Mesenchymal stem cell (in vitro differentiated cells and primary cell): Measurements from ENCODE around the gene TSPAN9.

Experiments used
- DNase-seq: peaks from one replicate; pipeline ENCODE4 v3.0.0-alpha.2; 2013
- H2AFZ ChIP-seq: one replicate; pipeline ENCODE4 v1.6.1; 2013; ENCODE audit warnings: low read depth, mild to moderate bottlenecking, control low read depth, inconsistent platforms, low read length, moderate library complexity
- H2AK5ac ChIP-seq: 2 replicates; pipeline ENCODE4 v1.6.1; 2013; ENCODE audit warnings: low read length, moderate library complexity, mild to moderate bottlenecking, inconsistent platforms; ENCODE audit not compliant: severe bottlenecking
- H2BK120ac ChIP-seq: one replicate; pipeline ENCODE4 v1.6.1; 2013; ENCODE audit warnings: low read depth, mild to moderate bottlenecking, inconsistent platforms, low read length, moderate library complexity
- H2BK12ac ChIP-seq, 2 experiments: one replicate each; pipeline ENCODE4 v1.6.1; 2013; ENCODE audit warnings: inconsistent platforms in 2 of 2, low read length in 2 of 2, mild to moderate bottlenecking in 2 of 2, moderate library complexity in 2 of 2, control low read depth in 1 of 2
- H2BK15ac ChIP-seq: one replicate; pipeline ENCODE4 v1.6.1; 2013; ENCODE audit warnings: mild to moderate bottlenecking, low read depth, inconsistent platforms; ENCODE audit not compliant: poor library complexity, severe bottlenecking
- H2BK5ac ChIP-seq: 2 replicates; pipeline ENCODE4 v1.6.1; 2013; ENCODE audit warnings: low read depth, mild to moderate bottlenecking, low read length, control low read depth, inconsistent platforms; ENCODE audit not compliant: poor library complexity, severe bottlenecking
- H3K14ac ChIP-seq, 2 experiments: one replicate each; pipeline ENCODE4 v1.6.1; 2013; ENCODE audit warnings: inconsistent platforms in 2 of 2, low read length in 2 of 2, control low read depth in 1 of 2, mild to moderate bottlenecking in 1 of 2, moderate library complexity in 1 of 2
- H3K18ac ChIP-seq, 2 experiments: one replicate each; pipeline ENCODE4 v1.6.1; 2013; ENCODE audit warnings: inconsistent platforms in 2 of 2, low read length in 2 of 2, control low read depth in 1 of 2, low read depth in 1 of 2, mild to moderate bottlenecking in 1 of 2
- H3K23ac ChIP-seq, 2 experiments: one replicate each; pipeline ENCODE4 v1.6.1; 2013; ENCODE audit warnings: inconsistent platforms in 2 of 2, low read length in 2 of 2, mild to moderate bottlenecking in 2 of 2, moderate library complexity in 2 of 2, control low read depth in 1 of 2
- H3K27ac ChIP-seq: 2 replicates; pipeline ENCODE4 v1.5.1; 2013; ENCODE audit warnings: mild to moderate bottlenecking, moderate library complexity, low read length, control low read depth, inconsistent platforms; ENCODE audit not compliant: poor library complexity, severe bottlenecking
- H3K27me3 ChIP-seq, 2 experiments: 2 replicates each; pipeline versions ENCODE4 v1.6.1 to v1.7.0; 2013; ENCODE audit warnings: low read length in 2 of 2, mild to moderate bottlenecking in 2 of 2, moderate library complexity in 2 of 2, control low read depth in 1 of 2, inconsistent platforms in 1 of 2; ENCODE audit not compliant: control insufficient read depth in 1 of 2, insufficient read depth in 1 of 2
- H3K36me3 ChIP-seq, 2 experiments: 2 replicates each; pipeline versions ENCODE4 v1.6.1 to v1.7.0; 2013; ENCODE audit warnings: low read length in 2 of 2, control low read depth in 1 of 2, inconsistent platforms in 1 of 2, low read depth in 1 of 2, mild to moderate bottlenecking in 1 of 2; ENCODE audit not compliant: insufficient read depth in 2 of 2, control insufficient read depth in 1 of 2
- H3K4ac ChIP-seq, 2 experiments: one replicate each; pipeline ENCODE4 v1.6.1; 2013; ENCODE audit warnings: inconsistent platforms in 2 of 2, low read length in 2 of 2, mild to moderate bottlenecking in 2 of 2, moderate library complexity in 2 of 2, control low read depth in 1 of 2, low read depth in 1 of 2
- H3K4me1 ChIP-seq: 2 replicates; pipeline ENCODE4 v1.6.1; 2013; ENCODE audit warnings: low read depth, low read length, control low read depth; ENCODE audit not compliant: control insufficient read depth, insufficient read depth
- H3K4me2 ChIP-seq: 2 replicates; pipeline ENCODE4 v1.6.1; 2013; ENCODE audit warnings: low read length, mild to moderate bottlenecking, inconsistent platforms; ENCODE audit not compliant: poor library complexity, severe bottlenecking
- H3K4me3 ChIP-seq, 2 experiments: 2 replicates each; pipeline versions ENCODE4 v1.5.1 to v1.7.0; 2013; ENCODE audit warnings: low read length in 2 of 2, mild to moderate bottlenecking in 2 of 2, control low read depth in 1 of 2, low read depth in 1 of 2; ENCODE audit not compliant: insufficient read depth in 1 of 2
- H3K79me1 ChIP-seq: replicated peaks from 2 replicates; pipeline ENCODE4 v1.6.1; 2013; ENCODE audit warnings: mild to moderate bottlenecking, control low read depth, low read length, inconsistent platforms; ENCODE audit not compliant: poor library complexity, severe bottlenecking
- H3K9ac ChIP-seq: 2 replicates; pipeline ENCODE4 v1.7.0; 2013; ENCODE audit warnings: mild to moderate bottlenecking, low read length, moderate library complexity
- H3K9me3 ChIP-seq: 2 replicates; pipeline ENCODE4 v1.7.0; 2013; ENCODE audit warnings: mild to moderate bottlenecking, low read length; ENCODE audit not compliant: control insufficient read depth
- H4K8ac ChIP-seq: one replicate; pipeline ENCODE4 v1.6.1; 2013; ENCODE audit warnings: inconsistent platforms, mild to moderate bottlenecking, low read length, moderate library complexity
- H4K91ac ChIP-seq: one replicate; pipeline ENCODE4 v1.6.1; 2013; ENCODE audit warnings: mild to moderate bottlenecking, low read length, inconsistent platforms
- WGBS: methylation state at CpG from one replicate; pipeline ENCODE4 v1.1.7; 2013; ENCODE audit warnings: mixed read lengths; 5-methylcytosine and 5-hydroxymethylcytosine counted together

TSPAN9 gene

GRCh38 chr12:3119192-3119755 lies 42.1 kb downstream of the TSPAN9 start:
- Histone ChIP-seq H3K4me2 (peak overlapping the region; percentile 40), H3K4me1 (peaks cover 44% of the 10 kb centered on the region), H2BK12ac (no peak overlapping the region), H4K8ac (no peak overlapping the region), H3K27me3 (peaks cover 0 to 3% of the 10 kb centered on the region in 2 experiments), H2BK5ac (peak overlapping the region; percentile 21), H3K18ac (no peak overlapping the region), H3K14ac (no peak overlapping the region), H4K91ac (no peak overlapping the region), H3K36me3 (peaks cover 0 to 6% of the 10 kb centered on the region in 2 experiments), H3K9me3 (peaks cover 6% of the 10 kb centered on the region), H3K79me1 (peaks cover 20% of the 10 kb centered on the region), H2BK120ac (no peak overlapping the region), H2AFZ (no peak overlapping the region), H2BK15ac (no peak overlapping the region), H2AK5ac (peak overlapping the region; percentile 51), H3K4ac (no peak overlapping the region), H3K23ac (no peak overlapping the region), H3K9ac (no peak overlapping the region), H3K4me3 (no peak overlapping the region), H3K27ac (peak overlapping the region; percentile 86)
- DNase-seq: no peak
- WGBS: 88% methylated on average over 4 of the region's 9 CpGs

- Histone ChIP-seq H2BK5ac (peak overlapping the region; percentile 21), H3K23ac (no peak overlapping the region), H2BK12ac (peak overlapping the region in 1 of 2 experiments; percentile 37), H3K4me1 (peaks cover 44% of the 10 kb centered on the region), H3K14ac (peak overlapping the region in 1 of 2 experiments; percentile 68), H3K18ac (no peak overlapping the region), H2BK15ac (peak overlapping the region; percentile 73), H3K9ac (no peak overlapping the region), H3K27ac (peak overlapping the region; percentile 86), H3K27me3 (peaks cover 0 to 3% of the 10 kb centered on the region in 2 experiments), H3K4me2 (peak overlapping the region; percentile 40), H3K4me3 (no peak overlapping the region), H4K91ac (peak overlapping the region; percentile 3), H4K8ac (no peak overlapping the region), H2AK5ac (peak overlapping the region; percentile 88), H3K4ac (peak overlapping the region in 1 of 2 experiments; percentile 46), H3K36me3 (peaks cover 0 to 6% of the 10 kb centered on the region in 2 experiments), H2BK120ac (no peak overlapping the region), H3K9me3 (peaks cover 10% of the 10 kb centered on the region), H3K79me1 (peaks cover 20% of the 10 kb centered on the region), H2AFZ (no peak overlapping the region)
- no peak for DNase-seq
- WGBS: 91% methylated on average over 16 of the region's 17 CpGs
Measured at GRCh38 chr12:3119756-3120601, 42.8 kb downstream of the TSPAN9 start.

- no peak overlapping the region for H3K4me3 ChIP-seq
- peaks cover 0 to 3% of the 10 kb centered on the region in 2 experiments for H3K27me3 ChIP-seq
- no peak overlapping the region for H2BK5ac ChIP-seq
- H3K9me3 ChIP-seq: peaks cover 16% of the 10 kb centered on the region
- no peak overlapping the region for H3K4me2 ChIP-seq
- H3K23ac ChIP-seq: no peak overlapping the region
- no peak overlapping the region for H2AFZ ChIP-seq
- peaks cover 0 to 6% of the 10 kb centered on the region in 2 experiments for H3K36me3 ChIP-seq
- H2BK12ac ChIP-seq: no peak overlapping the region
- H4K91ac ChIP-seq: peak overlapping the region; percentile 3
- H2AK5ac ChIP-seq: peak overlapping the region; percentile 88
- WGBS: 98% methylated on average over 5 of the region's 5 CpGs
- H3K14ac ChIP-seq: no peak overlapping the region
- H3K18ac ChIP-seq: no peak overlapping the region
- H2BK15ac ChIP-seq: no peak overlapping the region
- H2BK120ac ChIP-seq: no peak overlapping the region
- DNase-seq: no peak
- no peak overlapping the region for H3K9ac ChIP-seq
- no peak overlapping the region for H3K27ac ChIP-seq
- H4K8ac ChIP-seq: no peak overlapping the region
- peak overlapping the region in 1 of 2 experiments; percentile 46 for H3K4ac ChIP-seq
- H3K79me1 ChIP-seq: peaks cover 15% of the 10 kb centered on the region
- peaks cover 44% of the 10 kb centered on the region for H3K4me1 ChIP-seq
Measured at GRCh38 chr12:3120701-3121100, 43.5 kb downstream of the TSPAN9 start.
